Astrocyte (in vitro differentiated cells and primary cell): ENCODE data around the gene VSTM4. TPM values are rescaled to one million over a fixed set of nuclear protein-coding genes. Genes with fewer than 3 reads are reported as not detected.

Experiments used
- DNase-seq: peaks from one replicate; pipeline ENCODE4 v3.0.0-alpha.2; 2010; ENCODE audit warnings: low read depth
- FAIRE-seq: peaks from 2 replicates; lab custom pipeline; 2011; peaks lifted over from hg19 to GRCh38; lab: Jason Lieb, UNC
- H2AFZ ChIP-seq: 2 replicates; pipeline ENCODE4 v1.6.0; 2012; ENCODE audit warnings: low read depth, low read length, inconsistent platforms
- H3K27ac ChIP-seq: 2 replicates; pipeline ENCODE4 v1.5.1; 2011; ENCODE audit warnings: low read depth, low read length, inconsistent platforms
- H3K27me3 ChIP-seq: 2 replicates; pipeline ENCODE4 v1.6.0; 2011; ENCODE audit warnings: low read length, inconsistent platforms; ENCODE audit not compliant: insufficient read depth
- H3K36me3 ChIP-seq: 2 replicates; pipeline ENCODE4 v1.5.1; 2011; ENCODE audit warnings: low read length, inconsistent platforms; ENCODE audit not compliant: insufficient read depth
- H3K4me1 ChIP-seq: 2 replicates; pipeline ENCODE4 v1.5.1; 2011; ENCODE audit warnings: low read length, inconsistent platforms; ENCODE audit not compliant: insufficient read depth
- H3K4me2 ChIP-seq: 2 replicates; pipeline ENCODE4 v1.6.0; 2012; ENCODE audit warnings: low read length, inconsistent platforms
- H3K4me3 ChIP-seq: 2 replicates; pipeline ENCODE4 v1.5.1; 2011; ENCODE audit warnings: low read depth, mild to moderate bottlenecking, low read length, inconsistent platforms; ENCODE audit not compliant: insufficient read depth
- H3K79me2 ChIP-seq: 2 replicates; pipeline ENCODE4 v1.6.0; 2012; ENCODE audit warnings: mild to moderate bottlenecking, low read length, inconsistent platforms; ENCODE audit not compliant: insufficient read depth
- H3K9ac ChIP-seq: 2 replicates; pipeline ENCODE4 v1.6.0; 2012; ENCODE audit warnings: mild to moderate bottlenecking, low read length, inconsistent platforms
- H3K9me3 ChIP-seq: 2 replicates; pipeline ENCODE4 v1.5.1; 2012; ENCODE audit warnings: low read depth, mild to moderate bottlenecking, low read length, inconsistent platforms; ENCODE audit not compliant: insufficient read depth
- H4K20me1 ChIP-seq: 2 replicates; pipeline ENCODE4 v1.6.0; 2012; ENCODE audit warnings: low read length, inconsistent platforms; ENCODE audit not compliant: insufficient read depth
- H3K27ac Mint-ChIP-seq: one replicate; pipeline ENCODE4 v1.8.0; 2021; ENCODE audit warnings: mild to moderate bottlenecking, mixed read lengths; ENCODE audit not compliant: unreplicated experiment
- H3K27me3 Mint-ChIP-seq: one replicate; pipeline ENCODE4 v1.8.0; 2021; ENCODE audit warnings: low read depth, mixed read lengths; ENCODE audit not compliant: unreplicated experiment
- H3K36me3 Mint-ChIP-seq: one replicate; pipeline ENCODE4 v1.8.0; 2021; ENCODE audit warnings: low read depth, mixed read lengths; ENCODE audit not compliant: unreplicated experiment
- H3K4me1 Mint-ChIP-seq: one replicate; pipeline ENCODE4 v1.8.0; 2021; ENCODE audit warnings: low read depth, mixed read lengths; ENCODE audit not compliant: unreplicated experiment
- H3K4me3 Mint-ChIP-seq: one replicate; pipeline ENCODE4 v1.8.0; 2021; ENCODE audit warnings: mild to moderate bottlenecking, moderate library complexity, mixed read lengths; ENCODE audit not compliant: unreplicated experiment
- H3K9me3 Mint-ChIP-seq: one replicate; pipeline ENCODE4 v1.8.0; 2021; ENCODE audit warnings: mild to moderate bottlenecking, mixed read lengths; ENCODE audit not compliant: unreplicated experiment
- EZH2 ChIP-seq: IDR thresholded peaks from 2 replicates; pipeline ENCODE4 v1.6.1; 2012; ENCODE audit warnings: mild to moderate bottlenecking, low read length, inconsistent platforms; ENCODE audit not compliant: insufficient read depth
- total RNA-seq: library from RNA; stranded (reverse); gene quantifications from 2 replicates; pipeline ENCODE4 v1.2.1, GENCODE V29; 2021
- TF ChIP-seq, protein P1 (sequence below): IDR thresholded peaks from 2 replicates; pipeline ENCODE4 v1.5.1; 2011; ENCODE audit warnings: low read depth, mild to moderate bottlenecking, inconsistent platforms, low read length, moderate library complexity; ENCODE audit not compliant: insufficient read depth

The VSTM4 gene
- total RNA-seq, 1 donor from 2014 or later: 1.1 TPM

DNA sequence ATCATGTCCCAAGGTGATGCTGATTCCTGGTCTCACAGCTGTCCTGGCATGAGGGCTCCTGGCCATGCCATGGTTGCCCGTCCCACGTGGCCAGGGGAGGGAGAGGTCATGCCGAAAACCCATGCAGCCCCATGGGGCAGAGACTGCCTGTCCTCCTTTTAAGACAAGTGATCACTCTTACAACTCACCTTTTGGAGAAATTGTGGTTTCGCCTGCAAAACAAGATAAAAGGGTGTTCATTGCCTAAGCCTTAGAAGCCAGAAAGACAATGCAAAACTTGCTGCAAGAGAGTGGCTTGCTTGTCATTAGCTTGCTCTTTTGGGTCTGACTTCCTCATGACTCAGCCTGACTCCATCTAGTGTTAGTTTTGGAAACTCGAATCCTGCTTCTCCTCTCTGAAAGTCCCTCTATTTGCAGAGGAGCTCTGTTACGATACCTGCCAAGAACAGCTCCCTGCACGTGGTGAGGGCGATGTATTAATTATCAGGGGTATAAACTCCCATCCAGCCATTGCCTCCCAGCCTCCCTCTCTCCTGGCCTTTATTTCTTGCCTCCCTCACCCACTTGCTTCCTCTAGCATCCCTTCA, 46.2 kb upstream of the VSTM4 start:
- no peak for TF ChIP-seq EZH2
- TF ChIP-seq, protein P1, sequence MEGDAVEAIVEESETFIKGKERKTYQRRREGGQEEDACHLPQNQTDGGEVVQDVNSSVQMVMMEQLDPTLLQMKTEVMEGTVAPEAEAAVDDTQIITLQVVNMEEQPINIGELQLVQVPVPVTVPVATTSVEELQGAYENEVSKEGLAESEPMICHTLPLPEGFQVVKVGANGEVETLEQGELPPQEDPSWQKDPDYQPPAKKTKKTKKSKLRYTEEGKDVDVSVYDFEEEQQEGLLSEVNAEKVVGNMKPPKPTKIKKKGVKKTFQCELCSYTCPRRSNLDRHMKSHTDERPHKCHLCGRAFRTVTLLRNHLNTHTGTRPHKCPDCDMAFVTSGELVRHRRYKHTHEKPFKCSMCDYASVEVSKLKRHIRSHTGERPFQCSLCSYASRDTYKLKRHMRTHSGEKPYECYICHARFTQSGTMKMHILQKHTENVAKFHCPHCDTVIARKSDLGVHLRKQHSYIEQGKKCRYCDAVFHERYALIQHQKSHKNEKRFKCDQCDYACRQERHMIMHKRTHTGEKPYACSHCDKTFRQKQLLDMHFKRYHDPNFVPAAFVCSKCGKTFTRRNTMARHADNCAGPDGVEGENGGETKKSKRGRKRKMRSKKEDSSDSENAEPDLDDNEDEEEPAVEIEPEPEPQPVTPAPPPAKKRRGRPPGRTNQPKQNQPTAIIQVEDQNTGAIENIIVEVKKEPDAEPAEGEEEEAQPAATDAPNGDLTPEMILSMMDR: peak; percentile 32
- no peaks in the 10 kb centered on the region for H3K36me3 ChIP-seq
- H3K4me1 Mint-ChIP-seq: peaks cover 6% of the 10 kb centered on the region
- DNase-seq: peak; percentile 54
- peak overlapping the region; percentile 10 for H3K9ac ChIP-seq
- no peak overlapping the region for H3K27ac ChIP-seq
- H3K9me3 Mint-ChIP-seq: no peaks in the 10 kb centered on the region
- H3K4me1 ChIP-seq: peaks cover 15% of the 10 kb centered on the region
- H3K27ac Mint-ChIP-seq: no peak overlapping the region
- H3K79me2 ChIP-seq: no peaks in the 10 kb centered on the region
- no peaks in the 10 kb centered on the region for H3K9me3 ChIP-seq
- no peaks in the 10 kb centered on the region for H3K36me3 Mint-ChIP-seq
- peaks cover 33% of the 10 kb centered on the region for H3K27me3 Mint-ChIP-seq
- no peak overlapping the region for H3K4me3 ChIP-seq
- H3K4me2 ChIP-seq: peak overlapping the region; percentile 3
- no peak overlapping the region for H2AFZ ChIP-seq
- FAIRE-seq: peak; percentile 92
- no peak overlapping the region for H3K4me3 Mint-ChIP-seq
- no peaks in the 10 kb centered on the region for H3K27me3 ChIP-seq
- no peaks in the 10 kb centered on the region for H4K20me1 ChIP-seq

GRCh38 chr10:49160814-49161213, 45.5 kb upstream of the VSTM4 start:
- H3K27ac Mint-ChIP-seq: no peak overlapping the region
- H3K4me2 ChIP-seq: no peak overlapping the region
- H3K27ac ChIP-seq: no peak overlapping the region
- H3K36me3 Mint-ChIP-seq: no peaks in the 10 kb centered on the region
- peaks cover 4% of the 10 kb centered on the region for H3K4me1 Mint-ChIP-seq
- no peaks in the 10 kb centered on the region for H3K9me3 Mint-ChIP-seq
- no peak overlapping the region for H3K4me3 Mint-ChIP-seq
- peaks cover 15% of the 10 kb centered on the region for H3K4me1 ChIP-seq
- no peak for TF ChIP-seq EZH2
- TF ChIP-seq, protein P1: no peak
- H3K36me3 ChIP-seq: no peaks in the 10 kb centered on the region
- H2AFZ ChIP-seq: no peak overlapping the region
- H3K9me3 ChIP-seq: no peaks in the 10 kb centered on the region
- H3K4me3 ChIP-seq: no peak overlapping the region
- no peaks in the 10 kb centered on the region for H4K20me1 ChIP-seq
- no peak overlapping the region for H3K9ac ChIP-seq
- H3K79me2 ChIP-seq: no peaks in the 10 kb centered on the region
- DNase-seq: no peak
- H3K27me3 Mint-ChIP-seq: peaks cover 30% of the 10 kb centered on the region
- FAIRE-seq: no peak
- no peaks in the 10 kb centered on the region for H3K27me3 ChIP-seq

DNA sequence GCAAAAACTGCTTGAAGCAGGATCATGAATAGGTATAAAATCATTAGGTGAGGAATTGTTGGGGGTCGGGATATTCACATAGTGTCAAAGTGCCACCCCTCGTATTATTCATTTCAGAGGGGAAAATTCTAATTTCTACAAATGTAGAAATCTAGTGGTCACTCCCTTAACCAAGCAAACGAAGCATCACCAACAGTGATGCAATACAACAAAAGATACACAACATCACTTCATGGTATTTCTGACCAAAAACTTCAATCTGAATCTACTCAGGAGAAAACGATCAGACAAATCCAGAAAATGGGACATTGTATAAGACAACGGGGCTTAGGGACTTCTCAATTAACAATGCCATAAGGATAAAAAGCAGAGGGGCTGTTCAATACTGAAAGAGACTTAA, 44.8 kb upstream of the VSTM4 start:
- Histone ChIP-seq H3K4me1 (peaks cover 15% of the 10 kb centered on the region), H3K79me2 (no peaks in the 10 kb centered on the region)

More for the DNA sequence above, 44.8 kb upstream of the VSTM4 start:
- FAIRE-seq (no peak), DNase-seq (no peak)
- Histone ChIP-seq H3K9me3 (no peaks in the 10 kb centered on the region), H2AFZ (no peak overlapping the region), H3K4me3 (no peak overlapping the region), H3K36me3 (no peaks in the 10 kb centered on the region), H3K27ac (no peak overlapping the region), H3K27me3 (no peaks in the 10 kb centered on the region), H3K4me2 (no peak overlapping the region), H3K9ac (no peak overlapping the region), H4K20me1 (no peaks in the 10 kb centered on the region)
- no peak overlapping the region for H3K4me3 Mint-ChIP-seq
- TF ChIP-seq, protein P1: no peak
- no peak for TF ChIP-seq EZH2
- H3K9me3 Mint-ChIP-seq: no peaks in the 10 kb centered on the region
- H3K36me3 Mint-ChIP-seq: no peaks in the 10 kb centered on the region
- H3K27me3 Mint-ChIP-seq: peaks cover 26% of the 10 kb centered on the region
- no peak overlapping the region for H3K27ac Mint-ChIP-seq
- H3K4me1 Mint-ChIP-seq: peaks cover 4% of the 10 kb centered on the region
